ENCODE data around the gene ATG4D.
"Not testable (repeated sequence)": the region's sequence is repeated elsewhere in the genome, so short reads cannot be mapped to it uniquely, and the experiment has no call there.

Gene ATG4D

GRCh38 chr19:10566658-10567410 lies 23.1 kb downstream of the ATG4D start:
- DNase-seq (ENCODE audit: low read depth), result no peak
- TF ChIP-seq CTCF (IDR thresholded peaks at IDR 0.05; ENCODE audit: low read depth, low read length, missing control alignments), result no peak
- in situ Hi-C loops (cut with HindIII; ENCODE audit: low sequenced_read_pairs), result no loop called here

GRCh38 chr19:10567656-10568055 lies 24.0 kb downstream of the ATG4D start:
- H3K4me3 ChIP-seq (ENCODE audit: low read depth, low read length), result peak overlapping the region; percentile 66
- in situ Hi-C loops (cut with HindIII; ENCODE audit: low sequenced_read_pairs), result no loop called here
- no peak for DNase-seq (ENCODE audit: low read depth)
- no peak for TF ChIP-seq CTCF (IDR thresholded peaks at IDR 0.05; ENCODE audit: low read depth, low read length, missing control alignments)

More at GRCh38 chr19:10566658-10567410, 23.1 kb downstream of the ATG4D start:
- no peak overlapping the region for H3K4me3 ChIP-seq (ENCODE audit: low read depth, low read length)

- in situ Hi-C loops (cut with HindIII; ENCODE audit: low sequenced_read_pairs), result no loop called here
- no peak for TF ChIP-seq CTCF (IDR thresholded peaks at IDR 0.05; ENCODE audit: low read depth, low read length, missing control alignments)
- DNase-seq (ENCODE audit: low read depth), result no peak
- peak overlapping the region; percentile 66 for H3K4me3 ChIP-seq (ENCODE audit: low read depth, low read length)
These were observed 24.5 kb downstream of the ATG4D start for GRCh38 chr19:10568062-10568825.

- in situ Hi-C loops (cut with HindIII; ENCODE audit: low sequenced_read_pairs), result no loop called here
- no peak for TF ChIP-seq CTCF (IDR thresholded peaks at IDR 0.05; ENCODE audit: low read depth, low read length, missing control alignments)
- peak; percentile 99 for DNase-seq (ENCODE audit: low read depth)
- peak within 1 kb of the TSS; percentile 66 for H3K4me3 ChIP-seq (ENCODE audit: low read depth, low read length)
These were observed 25.3 kb downstream of the ATG4D start, which contains the start of gene CDKN2D for GRCh38 chr19:10568826-10569651. CDKN2D (minus strand) TSS chr19:10568979; CDS start chr19:10568653, 326 bp downstream.

GRCh38 chr19:10573793-10574192 lies 30.1 kb downstream of the ATG4D start:
- DNase-seq (ENCODE audit: low read depth); H3K4me3 ChIP-seq (ENCODE audit: low read depth, low read length); in situ Hi-C loops (cut with HindIII; ENCODE audit: low sequenced_read_pairs): not testable (repeated sequence)

GRCh38 chr19:10574462-10574861 lies 30.8 kb downstream of the ATG4D start:
- no peak for TF ChIP-seq CTCF (IDR thresholded peaks at IDR 0.05; ENCODE audit: low read depth, low read length, missing control alignments)
- H3K4me3 ChIP-seq (ENCODE audit: low read depth, low read length), result no peak overlapping the region
- no peak for DNase-seq (ENCODE audit: low read depth)
- in situ Hi-C loops (cut with HindIII; ENCODE audit: low sequenced_read_pairs), result no loop called here
